MM.1S (cell line): ENCODE results near the gene GLRX2.

ENCODE experiments used
- EZH2 ChIP-seq: fragments of 300-600 bp; sonication (generic); optimal IDR thresholded peaks from 2 replicates; pipeline ENCODE3; 2017; ENCODE audit warnings: low read depth, mild to moderate bottlenecking, antibody characterized with exemption, low read length, mixed read lengths
- TF ChIP-seq, protein P1 (sequence below): fragments of 300-600 bp; sonication (generic); IDR thresholded peaks from 2 replicates; pipeline ENCODE4 v1.5.1; 2016; ENCODE audit warnings: antibody characterized with exemption, low read length, mixed read lengths

DNA sequence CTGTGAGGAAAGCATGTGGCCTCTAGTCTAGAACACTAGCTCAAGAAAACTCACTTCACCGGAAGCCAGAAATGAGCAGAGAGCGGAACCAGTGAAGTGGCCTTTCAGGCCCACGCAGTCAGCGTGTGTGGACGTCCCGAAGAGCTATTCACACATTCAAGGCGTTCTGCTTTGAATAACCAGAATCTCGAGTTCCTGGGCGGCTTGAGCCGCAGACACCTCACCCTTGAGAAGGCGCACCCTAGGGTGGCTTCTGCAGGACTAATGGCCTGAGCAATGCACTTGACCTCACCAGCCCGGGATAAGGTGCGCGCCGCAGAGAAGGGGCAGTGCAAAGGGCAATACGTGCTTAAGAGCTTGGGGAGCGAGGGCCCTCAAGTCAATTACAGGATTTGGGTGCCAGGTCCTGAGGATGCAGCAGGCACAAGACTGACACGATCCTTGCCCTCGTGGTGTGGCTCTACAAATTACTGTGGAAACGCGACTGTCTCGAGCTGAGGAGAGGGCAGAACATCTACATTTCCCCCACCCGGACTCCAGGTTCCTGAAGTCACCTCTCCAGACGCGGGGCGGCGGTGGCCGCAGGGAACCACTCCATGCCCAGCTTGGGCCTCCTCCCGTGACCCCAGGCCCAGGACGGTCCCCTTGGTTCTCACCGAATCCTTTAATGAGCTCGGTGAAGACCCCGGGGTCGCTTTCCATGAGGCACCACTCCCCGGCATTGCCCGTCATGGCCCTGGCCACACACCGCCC, 46.5 kb downstream of the GLRX2 start:
- TF ChIP-seq EZH2: no peak
- TF ChIP-seq, protein P1, sequence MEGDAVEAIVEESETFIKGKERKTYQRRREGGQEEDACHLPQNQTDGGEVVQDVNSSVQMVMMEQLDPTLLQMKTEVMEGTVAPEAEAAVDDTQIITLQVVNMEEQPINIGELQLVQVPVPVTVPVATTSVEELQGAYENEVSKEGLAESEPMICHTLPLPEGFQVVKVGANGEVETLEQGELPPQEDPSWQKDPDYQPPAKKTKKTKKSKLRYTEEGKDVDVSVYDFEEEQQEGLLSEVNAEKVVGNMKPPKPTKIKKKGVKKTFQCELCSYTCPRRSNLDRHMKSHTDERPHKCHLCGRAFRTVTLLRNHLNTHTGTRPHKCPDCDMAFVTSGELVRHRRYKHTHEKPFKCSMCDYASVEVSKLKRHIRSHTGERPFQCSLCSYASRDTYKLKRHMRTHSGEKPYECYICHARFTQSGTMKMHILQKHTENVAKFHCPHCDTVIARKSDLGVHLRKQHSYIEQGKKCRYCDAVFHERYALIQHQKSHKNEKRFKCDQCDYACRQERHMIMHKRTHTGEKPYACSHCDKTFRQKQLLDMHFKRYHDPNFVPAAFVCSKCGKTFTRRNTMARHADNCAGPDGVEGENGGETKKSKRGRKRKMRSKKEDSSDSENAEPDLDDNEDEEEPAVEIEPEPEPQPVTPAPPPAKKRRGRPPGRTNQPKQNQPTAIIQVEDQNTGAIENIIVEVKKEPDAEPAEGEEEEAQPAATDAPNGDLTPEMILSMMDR: no peak
